Measurements from ENCODE around the gene C2orf80.

- TF ChIP-seq CTCF (conservative IDR thresholded peaks at IDR 0.05; ENCODE audit: low read length): no peak
- no peak for TF ChIP-seq EZH2phosphoT487 (IDR thresholded peaks at IDR 0.05; ENCODE audit: borderline replicate concordance, low read depth, low read length)
These were observed 2.9 kb downstream of the C2orf80 start for GRCh38 chr2:208186893-208187292.
